ENCODE results near the gene OR2AG1. TPM values are rescaled to one million over a fixed set of nuclear protein-coding genes. Genes with fewer than 3 reads are reported as not detected.

Gene OR2AG1
- total and polyA plus RNA-seq, 2 of the 4 experiments (the other 2 are of a cell fraction) = not detected

DNA sequence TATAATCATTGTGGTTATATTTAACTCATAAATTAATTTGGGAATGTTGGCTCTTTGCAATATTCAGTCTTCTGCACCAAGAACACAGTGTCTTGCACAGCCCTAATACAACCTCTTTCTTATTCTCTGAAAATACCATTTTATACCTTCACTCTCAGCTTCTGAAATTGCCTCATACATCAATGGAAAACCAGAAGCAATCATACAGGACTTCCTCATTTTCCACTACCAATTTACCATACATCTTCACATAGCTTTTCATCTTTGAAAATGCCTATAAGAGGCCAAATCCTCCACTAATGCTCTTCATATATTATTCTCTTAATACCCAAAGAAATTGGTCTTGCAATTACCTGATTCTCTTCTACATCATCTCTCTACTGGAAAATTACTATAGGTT, 4.3 kb upstream of the OR2AG1 start:
- no peak overlapping the region for H2AK5ac ChIP-seq (ENCODE audit: low read depth, low read length)
- H3K14ac ChIP-seq (replicated peaks; ENCODE audit: low read depth, low read length) = no peak overlapping the region
- intact Hi-C loops (cut with micrococcal nuclease) (no loop called here), dilution Hi-C loops (cut with HindIII; ENCODE audit: low sequenced_read_pairs, unreplicated experiment) (no loop called here), in situ Hi-C loops (cut with MboI; ENCODE audit: low sequenced_read_pairs) (no loop called here)
- H3K4ac ChIP-seq (ENCODE audit: low read depth, low read length) = no peak overlapping the region
- H2AFZ ChIP-seq (replicated peaks; ENCODE audit: low read length, poor library complexity) = no peak overlapping the region
- H3K79me1 ChIP-seq (ENCODE audit: low read depth in 1 of 2, low read length in 2 of 2) = no peaks in the 10 kb centered on the region
- no peaks in the 10 kb centered on the region for H3K36me3 ChIP-seq (ENCODE audit: control insufficient read depth, insufficient read depth, low read length)
- no peak overlapping the region for H3K4me2 ChIP-seq (ENCODE audit: low read depth, low read length)
- no peak overlapping the region for H3K4me3 ChIP-seq (ENCODE audit: insufficient read depth, low read depth, low read length)
- TF ChIP-seq CEBPB (IDR thresholded peaks at IDR 0.05; ENCODE audit: low read depth, low read length) = no peak
- H4K20me1 ChIP-seq (ENCODE audit: insufficient read depth, low read length) = no peaks in the 10 kb centered on the region
- H3K56ac ChIP-seq (ENCODE audit: extremely low read depth, insufficient read depth, low read length) = no peak overlapping the region
- H4K91ac ChIP-seq (ENCODE audit: insufficient read depth, low read depth, low read length) = no peak overlapping the region
- no peaks in the 10 kb centered on the region for H3K9me3 ChIP-seq (ENCODE audit: control insufficient read depth, insufficient read depth, low read length)
- H3K4me1 ChIP-seq (ENCODE audit: control insufficient read depth, insufficient read depth, low read length) = no peaks in the 10 kb centered on the region
- no peak overlapping the region for H2BK120ac ChIP-seq (ENCODE audit: low read depth, low read length)
- H3K27me3 ChIP-seq (ENCODE audit: control insufficient read depth, insufficient read depth, low read length) = no peaks in the 10 kb centered on the region
- ChIA-PET POLR2A (ENCODE audit: unreplicated experiment) (interaction anchor here (0.6 kb wide), 1 partner anchor 10 kb away, joined by 4 read pairs; no protein-coding TSS in a partner anchor), CTCF (interaction anchor here (1.4 kb wide), 1 partner anchor 23 kb away, joined by 3 read pairs; no protein-coding TSS in a partner anchor)
- no peaks in the 10 kb centered on the region for H3K9me1 ChIP-seq (ENCODE audit: insufficient read depth, low read length)
- H3K27ac ChIP-seq (ENCODE audit: insufficient read depth, low read length) = no peak overlapping the region
- H3K23ac ChIP-seq (ENCODE audit: low read depth, low read length) = no peak overlapping the region
- H4K8ac ChIP-seq (ENCODE audit: low read depth in 2 of 2, low read length in 2 of 2) = no peak overlapping the region
- H4K5ac ChIP-seq (ENCODE audit: low read depth, low read length) = no peak overlapping the region
- ATAC-seq (ENCODE audit: low read depth) (no peak), DNase-seq (no peak)
- no TSS peak for BruUV-seq (replicated peaks)
- no peak overlapping the region for H2BK20ac ChIP-seq (ENCODE audit: low read depth, low read length)
- no peak overlapping the region for H2BK5ac ChIP-seq (ENCODE audit: low read depth, low read length, poor library complexity, severe bottlenecking)
- H2AK9ac ChIP-seq (replicated peaks; ENCODE audit: low read depth, low read length, poor library complexity) = no peak overlapping the region
- no peak overlapping the region for H2BK15ac ChIP-seq (ENCODE audit: low read depth, low read length)
- no peak overlapping the region for H3K18ac ChIP-seq (ENCODE audit: low read depth, low read length)
- no peak overlapping the region for H3K9ac ChIP-seq (ENCODE audit: low read depth, low read length)
